ENCODE measurements around the gene COMMD6.

Gene COMMD6

DNA sequence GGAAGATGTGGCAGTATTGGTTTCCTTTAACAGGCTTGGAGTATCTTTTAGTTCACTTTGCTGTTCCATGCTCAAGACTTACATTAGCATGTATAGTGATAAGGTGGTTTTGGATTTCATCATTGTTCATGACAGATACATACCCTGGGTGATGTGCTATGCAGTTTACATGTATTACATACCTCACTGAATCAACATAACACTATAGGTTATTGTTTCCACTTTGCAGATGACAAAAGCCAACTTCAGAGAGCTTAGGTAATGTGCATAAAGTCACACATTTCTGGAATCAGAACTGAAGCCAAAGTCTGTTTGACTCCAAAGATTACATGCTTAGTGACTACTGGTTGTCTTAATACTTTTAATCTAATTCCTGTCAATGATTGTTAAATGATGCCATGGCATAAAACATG, 7.1 kb downstream of the COMMD6 start:
- TF ChIP-seq, protein P1, sequence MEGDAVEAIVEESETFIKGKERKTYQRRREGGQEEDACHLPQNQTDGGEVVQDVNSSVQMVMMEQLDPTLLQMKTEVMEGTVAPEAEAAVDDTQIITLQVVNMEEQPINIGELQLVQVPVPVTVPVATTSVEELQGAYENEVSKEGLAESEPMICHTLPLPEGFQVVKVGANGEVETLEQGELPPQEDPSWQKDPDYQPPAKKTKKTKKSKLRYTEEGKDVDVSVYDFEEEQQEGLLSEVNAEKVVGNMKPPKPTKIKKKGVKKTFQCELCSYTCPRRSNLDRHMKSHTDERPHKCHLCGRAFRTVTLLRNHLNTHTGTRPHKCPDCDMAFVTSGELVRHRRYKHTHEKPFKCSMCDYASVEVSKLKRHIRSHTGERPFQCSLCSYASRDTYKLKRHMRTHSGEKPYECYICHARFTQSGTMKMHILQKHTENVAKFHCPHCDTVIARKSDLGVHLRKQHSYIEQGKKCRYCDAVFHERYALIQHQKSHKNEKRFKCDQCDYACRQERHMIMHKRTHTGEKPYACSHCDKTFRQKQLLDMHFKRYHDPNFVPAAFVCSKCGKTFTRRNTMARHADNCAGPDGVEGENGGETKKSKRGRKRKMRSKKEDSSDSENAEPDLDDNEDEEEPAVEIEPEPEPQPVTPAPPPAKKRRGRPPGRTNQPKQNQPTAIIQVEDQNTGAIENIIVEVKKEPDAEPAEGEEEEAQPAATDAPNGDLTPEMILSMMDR (IDR thresholded peaks at IDR 0.05; ENCODE audit: low read depth, low read length), result no peak
- no peak overlapping the region for H3K4me3 ChIP-seq (ENCODE audit: low read depth, low read length)

GRCh38 chr13:75521956-75522355, 15.7 kb downstream of the COMMD6 start:
- TF ChIP-seq, protein P1 (IDR thresholded peaks at IDR 0.05; ENCODE audit: low read depth, low read length), result no peak
- no peak overlapping the region for H3K4me3 ChIP-seq (ENCODE audit: low read depth, low read length)

- TF ChIP-seq, protein P1 (IDR thresholded peaks at IDR 0.05; ENCODE audit: low read depth, low read length), result no peak
- H3K4me3 ChIP-seq (ENCODE audit: low read depth, low read length), result no peak overlapping the region
Measured at GRCh38 chr13:75518439-75519088, 19.1 kb downstream of the COMMD6 start.

DNA sequence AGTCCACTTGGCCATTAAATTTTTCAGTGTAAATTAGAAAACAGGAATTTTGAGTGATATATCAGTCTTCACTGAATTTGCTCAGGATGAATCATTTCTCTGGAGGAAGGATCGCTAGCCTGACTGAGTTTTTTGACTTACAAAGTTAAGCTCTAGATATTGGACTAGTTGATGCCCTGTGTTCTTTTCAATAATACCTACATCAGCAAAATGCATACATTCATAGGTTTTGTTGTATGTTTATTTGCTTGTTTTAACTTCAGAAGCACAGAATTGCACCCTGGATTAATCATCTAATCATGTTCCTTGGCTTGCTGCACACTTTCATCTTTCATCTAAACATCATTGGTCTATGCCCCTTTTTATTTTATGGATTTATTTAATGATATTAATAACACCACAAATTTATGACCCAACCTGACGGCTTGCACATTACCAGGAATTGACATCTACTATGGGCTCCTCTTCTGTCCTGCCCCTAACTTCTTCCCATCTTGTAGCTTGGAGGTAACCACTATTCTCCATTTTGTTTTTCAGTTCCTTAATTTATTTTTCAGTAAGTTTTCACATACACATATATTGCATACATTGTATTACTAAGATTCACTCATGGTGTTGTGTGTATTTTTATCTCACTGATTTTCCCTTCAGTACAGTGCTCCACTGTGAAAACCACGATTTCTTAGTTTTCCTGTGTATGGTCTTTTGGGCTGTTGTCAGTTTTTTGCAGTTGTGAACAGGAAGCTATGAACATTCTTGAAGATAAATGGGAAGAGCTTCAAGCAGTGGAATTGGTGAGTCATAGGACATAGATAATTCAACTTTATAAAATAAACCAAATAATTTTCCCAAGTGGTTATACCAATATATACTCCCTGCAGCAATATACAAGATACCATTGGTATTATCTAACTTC, 23.3 kb downstream of the COMMD6 start:
- no peak overlapping the region for H3K4me3 ChIP-seq (ENCODE audit: low read depth, low read length)

DNA sequence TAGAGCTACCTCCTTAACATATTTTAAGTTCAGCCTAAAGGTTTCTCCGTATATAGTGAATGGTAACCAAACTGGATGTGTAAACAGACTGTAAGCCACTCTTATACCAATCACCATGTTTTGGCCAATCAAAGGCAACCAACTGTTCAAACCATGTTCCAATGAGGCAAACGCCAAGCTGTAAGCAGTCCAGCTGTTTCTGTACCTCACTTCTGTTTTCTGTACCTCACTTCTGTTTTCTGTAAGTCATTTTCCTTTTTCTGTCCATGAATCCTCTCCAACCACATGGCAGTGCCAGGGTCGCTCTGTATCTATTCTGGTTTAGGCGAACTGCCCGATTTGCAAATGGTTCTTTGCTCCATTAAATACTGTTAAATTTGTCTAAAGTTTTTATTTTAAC, 24.4 kb downstream of the COMMD6 start:
- H3K4me3 ChIP-seq (ENCODE audit: low read depth, low read length), result no peak overlapping the region
- TF ChIP-seq, protein P1 (IDR thresholded peaks at IDR 0.05; ENCODE audit: low read depth, low read length), result no peak

More for the DNA sequence above, 23.3 kb downstream of the COMMD6 start:
- TF ChIP-seq, protein P1 (IDR thresholded peaks at IDR 0.05; ENCODE audit: low read depth, low read length), result no peak

- TF ChIP-seq, protein P1 (IDR thresholded peaks at IDR 0.05; ENCODE audit: low read depth, low read length), result no peak
- no peak overlapping the region for H3K4me3 ChIP-seq (ENCODE audit: low read depth, low read length)
Measured at GRCh38 chr13:75512253-75512652, 25.4 kb downstream of the COMMD6 start.

Measured in WI38 (cell line).